GM12878 (cell line): Measurements from ENCODE around the gene ITGB2. TPM values are rescaled to one million over a fixed set of nuclear protein-coding genes. Genes with fewer than 3 reads are reported as not detected.

Experiments
- ATAC-seq: fragments of 200-7000 bp; cut with Tn5 transposase; 3 replicates; pipeline ENCODE4 v1.9.1; 2020; ENCODE audit warnings: mild to moderate bottlenecking, moderate library complexity
- BruUV-seq: library from RNA; stranded (reverse); fragments of 400-500 nt; replicated peaks from 2 replicates; lab custom pipeline; 2021; lab: Mats Ljungman, UMichigan
- CTCF ChIA-PET: fragments of 300-600 bp; sonication (Branson Sonifier 250); formaldehyde crosslinking; extraction: SDS; loops from one replicate; lab custom pipeline; 2021; ENCODE audit warnings: inconsistent platforms; lab: Yijun Ruan, JAX
- POLR2A ChIA-PET: fragments of 350-600 bp; formaldehyde crosslinking; extraction: SDS; loops from one replicate; lab custom pipeline; 2021; ENCODE audit warnings: inconsistent platforms; lab: Charles Lee
- RAD21 ChIA-PET: fragments of 300-600 bp; sonication (Branson Sonifier 250); formaldehyde crosslinking; loops from one replicate; lab custom pipeline; 2023; ENCODE audit warnings: antibody characterized with exemption; ENCODE audit not compliant: unreplicated experiment; lab: Charles Lee
- SMC1A ChIA-PET: fragments of 300-600 bp; sonication (Branson Sonifier 250); formaldehyde crosslinking; loops from one replicate; lab custom pipeline; 2023; ENCODE audit not compliant: unreplicated experiment, uncharacterized antibody; lab: Charles Lee
- DNase-seq: peaks from one replicate; pipeline ENCODE4 v3.0.0-alpha.2; 2011; ENCODE audit warnings: low read depth, low spot score
- FAIRE-seq: peaks from 3 replicates; lab custom pipeline; 2011; peaks lifted over from hg19 to GRCh38; lab: Jason Lieb, UNC
- H2AFZ ChIP-seq: 2 replicates; pipeline ENCODE4 v1.6.0; 2011; ENCODE audit warnings: low read depth, low read length, control low read depth; ENCODE audit not compliant: control insufficient read depth
- H3K27ac ChIP-seq: 2 replicates; pipeline ENCODE4 v1.5.1; 2011; ENCODE audit warnings: control low read depth; ENCODE audit not compliant: control insufficient read depth, insufficient read depth
- H3K27me3 ChIP-seq, 2 experiments: replicated peaks in 1 of 2; 2 replicates each; pipeline versions ENCODE4 v1.6.0 to v1.6.1; 2011; ENCODE audit warnings: low read length in 1 of 2; ENCODE audit not compliant: control insufficient read depth in 2 of 2, insufficient read depth in 2 of 2
- H3K36me3 ChIP-seq, 2 experiments: 2 replicates each; pipeline ENCODE4 v1.5.1; 2011; ENCODE audit warnings: low read length in 1 of 2; ENCODE audit not compliant: control insufficient read depth in 2 of 2, insufficient read depth in 2 of 2
- H3K4me1 ChIP-seq: 2 replicates; pipeline ENCODE4 v1.6.1; 2011; ENCODE audit warnings: mild to moderate bottlenecking, low read length, moderate library complexity, mixed read lengths; ENCODE audit not compliant: control insufficient read depth, insufficient read depth
- H3K4me2 ChIP-seq: 2 replicates; pipeline ENCODE4 v1.6.0; 2011; ENCODE audit warnings: control low read depth; ENCODE audit not compliant: control insufficient read depth, insufficient read depth
- H3K4me3 ChIP-seq: fragments of 200-600 bp; sonication (generic); 2 replicates; pipeline ENCODE4 v1.5.1; 2016
- H3K79me2 ChIP-seq: 2 replicates; pipeline ENCODE4 v1.6.0; 2011; ENCODE audit warnings: low read length; ENCODE audit not compliant: control insufficient read depth, insufficient read depth
- H3K9ac ChIP-seq: 2 replicates; pipeline ENCODE4 v1.8.0; 2011; ENCODE audit warnings: low read length, control low read depth, mixed read lengths; ENCODE audit not compliant: control insufficient read depth, insufficient read depth
- H3K9me3 ChIP-seq: replicated peaks from 3 replicates; pipeline ENCODE4 v1.5.1; 2011; ENCODE audit warnings: mild to moderate bottlenecking, low read length; ENCODE audit not compliant: control insufficient read depth, insufficient read depth
- H4K20me1 ChIP-seq: 2 replicates; pipeline ENCODE4 v1.6.0; 2011; ENCODE audit not compliant: control insufficient read depth, insufficient read depth
- BACH1 ChIP-seq: fragments of 450-650 bp; IDR thresholded peaks from 2 replicates; pipeline ENCODE4 v1.6.1; 2017; ENCODE audit warnings: mild to moderate bottlenecking, borderline replicate concordance
- BCLAF1 ChIP-seq: fragments of 450-650 bp; IDR thresholded peaks from 2 replicates; pipeline ENCODE4 v1.6.1; 2017; ENCODE audit warnings: antibody characterized with exemption, mild to moderate bottlenecking, moderate library complexity
- ELK1 ChIP-seq: IDR thresholded peaks from 2 replicates; pipeline ENCODE4 v1.6.1; 2012; ENCODE audit warnings: low read depth, low read length, improper control_type of control experiment
- HCFC1 ChIP-seq: fragments of 150-350 bp; IDR thresholded peaks from 2 replicates; pipeline ENCODE4 v1.6.1; 2014; ENCODE audit warnings: low read length
- NFXL1 ChIP-seq: fragments of 450-650 bp; IDR thresholded peaks from 2 replicates; pipeline ENCODE4 v1.6.1; 2017; ENCODE audit warnings: antibody characterized with exemption, mild to moderate bottlenecking, borderline replicate concordance
- RAD21 ChIP-seq: IDR thresholded peaks from 2 replicates; pipeline ENCODE4 v1.6.1; 2011; ENCODE audit warnings: mild to moderate bottlenecking, low read depth, low read length, moderate library complexity; ENCODE audit not compliant: insufficient read depth
- ZBTB40 ChIP-seq: fragments of 450-650 bp; IDR thresholded peaks from 2 replicates; pipeline ENCODE4 v1.6.1; 2016; ENCODE audit warnings: mild to moderate bottlenecking, moderate library complexity, borderline replicate concordance
- ZNF384 ChIP-seq: IDR thresholded peaks from 2 replicates; pipeline ENCODE4 v1.6.1; 2012; ENCODE audit warnings: low read depth, mild to moderate bottlenecking, low read length, improper control_type of control experiment, borderline replicate concordance
- WGBS: methylation state at CpG from one replicate; pipeline ENCODE4 v1.1.6; 2016; ENCODE audit warnings: low lambda C conversion rate; ENCODE audit not compliant: insufficient replicate concordance, insufficient coverage; ENCODE audit errors: missing lambda C conversion rate; 5-methylcytosine and 5-hydroxymethylcytosine counted together
- in situ Hi-C: fragments of 300-500 bp; cut with MboI; formaldehyde crosslinking; loops from 9 replicates; pipeline ENCODE4 v1.14.3; 2018; ENCODE audit warnings: mixed read lengths
- intact Hi-C: fragments of 100-400 bp; cut with micrococcal nuclease; formaldehyde crosslinking; loops from one replicate; pipeline ENCODE4 v1.14.2; 2022; ENCODE audit not compliant: unreplicated experiment
- polyA plus RNA-seq, 11 experiments: library from polyadenylated mRNA; depleted of rRNA in 4 of 11; unstranded in 6 of 11; stranded (reverse) in 5 of 11; fragments of >200 nt; fragmentation: Nextera tagmentation in 4 of 11; fragmentation: Illumina TruSeq in 1 of 11; extraction: Ambion mirVana in 4 of 11; extraction: Trizol in 1 of 11; gene quantifications; 1 replicate in 1 of 11; 2 replicates in 10 of 11; pipeline versions ENCODE4 v1.2.1 to v1.2.3, GENCODE V29; 2011 to 2016; ENCODE audit warnings: inconsistent platforms in 2 of 11, missing spikeins in 2 of 11, low read depth in 1 of 11
- total RNA-seq, 4 experiments: library from RNA; depleted of rRNA in 3 of 4; stranded (reverse); fragments of >200 nt in 3 of 4; fragmentation: Illumina TruSeq in 1 of 4; extraction: Trizol in 1 of 4; gene quantifications; 2 replicates each; pipeline versions ENCODE4 v1.2.1 to v1.2.3, GENCODE V29; 2013 to 2021

The ITGB2 gene
- total and polyA plus RNA-seq, 10 of the 15 experiments (the other 5 are each of a cell fraction or from before 2014, with no cell fraction given): 8.0 to 172 (median 58.9) TPM

- TF ChIP-seq BACH1: no peak
- TF ChIP-seq HCFC1: no peak
- TF ChIP-seq, all 136 proteins: peak for 0
Observed at GRCh38 chr21:44969066-44969670, 48.5 kb upstream of the ITGB2 start (continued).

- Histone ChIP-seq H3K9ac (no peak overlapping the region), H4K20me1 (no peaks in the 10 kb centered on the region), H3K36me3 (peaks cover 15 to 27% of the 10 kb centered on the region in 2 experiments; a peak in 3 of 4 replicates), H2AFZ (no peak overlapping the region), H3K27me3 (no peaks in the 10 kb centered on the region), H3K4me2 (no peak overlapping the region), H3K27ac (no peak overlapping the region), H3K9me3 (no peaks in the 10 kb centered on the region; the same call in 2 of the 3 replicates), H3K4me3 (no peak overlapping the region), H3K4me1 (peaks cover 6% of the 10 kb centered on the region), H3K79me2 (no peaks in the 10 kb centered on the region)
- in situ Hi-C loops: no loop called here
- ChIA-PET POLR2A (interaction anchor here (0.6 kb wide), 1 partner anchor 242 kb away, joined by 4 read pairs; no protein-coding TSS in a partner anchor), RAD21 (no interaction called here), CTCF (interaction anchor here (2.3 kb wide), 1 partner anchor 161 kb away, joined by 10 read pairs; no protein-coding TSS in a partner anchor), SMC1A (no interaction called here)
- ATAC-seq (no peak), FAIRE-seq (no peak), DNase-seq (no peak)
- 93% methylated on average over 38 of the region's 38 CpGs for WGBS
- no TSS peak for BruUV-seq
- intact Hi-C loops: no loop called here
- TF ChIP-seq ZBTB40: no peak
- TF ChIP-seq BCLAF1: no peak
- no peak for TF ChIP-seq RAD21
- TF ChIP-seq ZNF384: no peak
- no peak for TF ChIP-seq NFXL1
- no peak for TF ChIP-seq ELK1
Observed at GRCh38 chr21:44967082-44968047, 46.7 kb upstream of the ITGB2 start.
